ENCODE results near the gene JDP2.

DNA sequence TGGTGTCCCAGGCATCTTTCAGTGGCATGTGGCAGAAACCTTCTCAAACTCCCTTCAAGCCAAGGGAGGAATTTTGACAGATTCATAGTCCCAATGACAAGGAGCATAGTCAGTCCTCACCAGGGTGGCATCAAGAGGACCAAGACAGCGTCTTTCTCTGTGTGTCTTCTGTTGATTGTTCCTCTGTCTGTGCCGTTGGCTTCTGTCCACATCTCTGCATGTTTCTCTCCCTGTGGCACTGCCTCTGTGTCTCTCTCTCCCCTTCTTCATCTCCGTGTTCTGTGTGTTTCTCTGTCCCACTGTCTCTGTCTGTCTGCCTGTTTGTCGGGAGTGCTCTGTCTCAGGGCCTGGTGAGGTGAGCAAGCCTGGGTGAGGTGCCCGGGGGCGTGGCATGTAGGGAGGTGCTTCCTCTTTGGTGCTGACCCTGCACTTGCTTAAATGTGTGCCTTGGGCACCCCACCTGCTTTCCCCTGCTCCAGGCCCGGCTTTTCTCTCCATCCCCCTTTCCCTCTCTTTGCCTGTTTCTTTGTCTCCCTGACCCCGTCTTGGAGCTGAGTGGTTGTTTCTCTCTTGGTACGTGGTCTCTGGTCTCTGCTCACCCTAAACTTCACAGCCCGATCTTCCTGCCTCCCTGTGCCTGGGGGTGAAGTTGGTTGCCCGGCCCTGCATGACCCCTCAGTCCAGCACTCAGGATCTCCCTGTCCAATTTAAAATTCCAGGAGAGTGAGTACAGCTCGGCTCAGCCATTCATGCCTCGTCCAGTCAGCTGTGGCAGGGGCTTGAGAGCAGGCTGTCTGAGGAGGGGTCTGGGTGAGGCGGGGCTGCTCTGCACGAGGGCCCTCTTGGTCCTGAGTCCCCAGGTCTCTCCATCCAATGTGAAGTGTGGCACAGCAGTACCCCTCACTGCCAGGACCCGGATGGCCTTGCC is 28.5 kb downstream of the JDP2 start:
- TF ChIP-seq ZNF423 (tag by site-specific recombination; IDR thresholded peaks at IDR 0.05) (no peak), ZNF175 (tag by site-specific recombination; IDR thresholded peaks at IDR 0.05) (no peak), MYNN (tag by site-specific recombination; IDR thresholded peaks at IDR 0.05; ENCODE audit: borderline replicate concordance) (no peak), REST (tag by site-specific recombination; IDR thresholded peaks at IDR 0.05) (no peak)
- TF ChIP-seq, protein P1, sequence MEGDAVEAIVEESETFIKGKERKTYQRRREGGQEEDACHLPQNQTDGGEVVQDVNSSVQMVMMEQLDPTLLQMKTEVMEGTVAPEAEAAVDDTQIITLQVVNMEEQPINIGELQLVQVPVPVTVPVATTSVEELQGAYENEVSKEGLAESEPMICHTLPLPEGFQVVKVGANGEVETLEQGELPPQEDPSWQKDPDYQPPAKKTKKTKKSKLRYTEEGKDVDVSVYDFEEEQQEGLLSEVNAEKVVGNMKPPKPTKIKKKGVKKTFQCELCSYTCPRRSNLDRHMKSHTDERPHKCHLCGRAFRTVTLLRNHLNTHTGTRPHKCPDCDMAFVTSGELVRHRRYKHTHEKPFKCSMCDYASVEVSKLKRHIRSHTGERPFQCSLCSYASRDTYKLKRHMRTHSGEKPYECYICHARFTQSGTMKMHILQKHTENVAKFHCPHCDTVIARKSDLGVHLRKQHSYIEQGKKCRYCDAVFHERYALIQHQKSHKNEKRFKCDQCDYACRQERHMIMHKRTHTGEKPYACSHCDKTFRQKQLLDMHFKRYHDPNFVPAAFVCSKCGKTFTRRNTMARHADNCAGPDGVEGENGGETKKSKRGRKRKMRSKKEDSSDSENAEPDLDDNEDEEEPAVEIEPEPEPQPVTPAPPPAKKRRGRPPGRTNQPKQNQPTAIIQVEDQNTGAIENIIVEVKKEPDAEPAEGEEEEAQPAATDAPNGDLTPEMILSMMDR (tag by site-specific recombination; IDR thresholded peaks at IDR 0.05) = no peak

All from HEK293 (cell line).